ENCODE data around the gene XRN1.

DNA sequence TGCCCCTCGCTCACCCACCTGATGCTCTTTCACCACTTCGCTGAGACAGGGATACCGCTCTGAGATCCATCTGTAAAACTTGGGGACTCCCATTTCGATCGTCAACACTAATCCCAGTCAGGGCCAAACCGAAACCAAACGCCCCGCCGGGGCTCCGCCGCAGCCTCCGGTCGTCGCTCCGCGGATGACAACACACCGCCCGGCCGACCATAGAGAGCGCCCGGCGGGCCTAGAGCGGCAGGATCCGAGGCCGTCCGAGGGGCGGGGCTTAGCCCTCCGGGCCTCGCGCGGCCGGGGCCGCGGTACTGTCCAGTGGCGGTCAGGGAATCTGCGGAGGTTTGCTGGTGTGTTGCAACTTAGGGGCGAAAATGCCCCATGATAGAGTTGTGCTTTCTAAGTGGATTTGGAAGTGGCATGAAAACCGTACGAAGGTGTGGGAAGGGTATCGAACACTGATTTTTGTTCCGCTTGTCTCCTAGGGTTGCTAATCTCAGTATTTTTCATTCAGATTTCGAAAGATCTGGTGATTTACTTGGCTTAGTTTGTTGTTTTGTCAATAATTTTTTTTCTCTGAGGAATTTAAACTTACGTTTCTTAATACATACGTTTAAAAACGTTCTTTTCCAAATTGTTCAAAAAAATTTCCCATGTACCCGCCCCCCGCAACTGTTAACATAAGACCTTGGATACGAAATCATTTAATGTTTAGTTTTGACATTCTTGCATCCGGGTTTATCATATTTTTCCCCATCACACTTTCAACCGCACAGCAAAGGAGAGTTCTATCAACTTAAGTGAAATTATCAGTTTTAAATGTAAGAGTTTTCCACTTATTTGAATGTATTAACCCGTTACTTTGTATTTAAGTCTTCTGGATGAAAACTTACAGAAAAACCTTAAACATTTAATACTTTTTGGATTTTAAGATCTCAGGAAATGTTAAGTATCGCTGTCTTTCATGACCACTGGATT is at the start of gene XRN1:
- TF ChIP-seq, protein P1, sequence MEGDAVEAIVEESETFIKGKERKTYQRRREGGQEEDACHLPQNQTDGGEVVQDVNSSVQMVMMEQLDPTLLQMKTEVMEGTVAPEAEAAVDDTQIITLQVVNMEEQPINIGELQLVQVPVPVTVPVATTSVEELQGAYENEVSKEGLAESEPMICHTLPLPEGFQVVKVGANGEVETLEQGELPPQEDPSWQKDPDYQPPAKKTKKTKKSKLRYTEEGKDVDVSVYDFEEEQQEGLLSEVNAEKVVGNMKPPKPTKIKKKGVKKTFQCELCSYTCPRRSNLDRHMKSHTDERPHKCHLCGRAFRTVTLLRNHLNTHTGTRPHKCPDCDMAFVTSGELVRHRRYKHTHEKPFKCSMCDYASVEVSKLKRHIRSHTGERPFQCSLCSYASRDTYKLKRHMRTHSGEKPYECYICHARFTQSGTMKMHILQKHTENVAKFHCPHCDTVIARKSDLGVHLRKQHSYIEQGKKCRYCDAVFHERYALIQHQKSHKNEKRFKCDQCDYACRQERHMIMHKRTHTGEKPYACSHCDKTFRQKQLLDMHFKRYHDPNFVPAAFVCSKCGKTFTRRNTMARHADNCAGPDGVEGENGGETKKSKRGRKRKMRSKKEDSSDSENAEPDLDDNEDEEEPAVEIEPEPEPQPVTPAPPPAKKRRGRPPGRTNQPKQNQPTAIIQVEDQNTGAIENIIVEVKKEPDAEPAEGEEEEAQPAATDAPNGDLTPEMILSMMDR (conservative IDR thresholded peaks at IDR 0.05): no peak
- no peak for TF ChIP-seq EZH2 (IDR thresholded peaks at IDR 0.05; ENCODE audit: low read depth)

All from PC-9 (cell line).